ENCODE measurements around the gene TANGO2.

- TF ChIP-seq POLR2AphosphoS5 (IDR thresholded peaks at IDR 0.05; ENCODE audit: low read depth, low read length) (no peak), CTCF (IDR thresholded peaks at IDR 0.05 in 2 of 3, conservative IDR thresholded peaks at IDR 0.05 in 1 of 3; ENCODE audit: borderline replicate concordance in 1 of 3, insufficient read depth in 1 of 3, low read depth in 2 of 3, low read length in 2 of 3) (no peak), SIN3A (IDR thresholded peaks at IDR 0.05; ENCODE audit: low read depth) (no peak), JUND (IDR thresholded peaks at IDR 0.05) (no peak)
These were observed 31.8 kb upstream of the TANGO2 start for GRCh38 chr22:19988965-19989724.

Data from HCT116 (cell line).